ENCODE data around the gene ARMC7. TPM values are rescaled to one million over a fixed set of nuclear protein-coding genes. Genes with fewer than 3 reads are reported as not detected.
A peak's percentile ranks its signal among the peaks of the same experiment; 100 is the strongest.
"Not testable (repeated sequence)": the region's sequence is repeated elsewhere in the genome, so short reads cannot be mapped to it uniquely, and the experiment has no call there.

Gene ARMC7
- total RNA-seq, 1 experiment from 2014 or later: 5.4 TPM

GRCh38 chr17:75133607-75134347, 24.0 kb downstream of the ARMC7 start:
- in situ Hi-C loops (cut with HindIII; ENCODE audit: low pct_unique_long_range_greater_than_20kb, low sequenced_read_pairs); DNase-seq (ENCODE audit: low read depth, low spot score): not testable (repeated sequence)

GRCh38 chr17:75135452-75135851, 25.7 kb downstream of the ARMC7 start:
- DNase-seq (ENCODE audit: low read depth, low spot score): no peak
- in situ Hi-C loops (cut with HindIII; ENCODE audit: low pct_unique_long_range_greater_than_20kb, low sequenced_read_pairs): no loop called here

- in situ Hi-C loops (cut with HindIII; ENCODE audit: low pct_unique_long_range_greater_than_20kb, low sequenced_read_pairs): no loop called here
- no peak for DNase-seq (ENCODE audit: low read depth, low spot score)
These were observed 26.2 kb downstream of the ARMC7 start for GRCh38 chr17:75135946-75136345.

DNA sequence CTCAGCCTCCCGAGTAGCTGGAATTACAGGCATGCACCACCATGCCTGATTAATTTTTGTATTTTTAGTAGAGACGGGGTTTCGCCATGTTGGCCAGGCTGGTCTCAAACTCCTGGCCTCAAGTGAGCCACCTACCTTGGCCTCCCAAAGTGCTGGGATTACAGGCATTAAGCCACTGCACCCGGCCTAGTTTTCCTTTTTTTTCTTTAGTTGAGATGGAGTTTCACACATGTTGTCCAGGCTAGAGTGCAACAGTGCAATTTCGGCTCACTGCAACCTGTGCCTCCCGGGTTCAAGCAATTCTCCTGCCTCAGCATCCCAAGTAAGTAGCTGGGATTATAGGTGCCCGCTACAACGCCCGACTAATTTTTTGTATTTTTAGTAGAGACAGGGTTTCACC, 28.0 kb downstream of the ARMC7 start:
- in situ Hi-C loops (cut with HindIII; ENCODE audit: low pct_unique_long_range_greater_than_20kb, low sequenced_read_pairs): not testable (repeated sequence)

DNA sequence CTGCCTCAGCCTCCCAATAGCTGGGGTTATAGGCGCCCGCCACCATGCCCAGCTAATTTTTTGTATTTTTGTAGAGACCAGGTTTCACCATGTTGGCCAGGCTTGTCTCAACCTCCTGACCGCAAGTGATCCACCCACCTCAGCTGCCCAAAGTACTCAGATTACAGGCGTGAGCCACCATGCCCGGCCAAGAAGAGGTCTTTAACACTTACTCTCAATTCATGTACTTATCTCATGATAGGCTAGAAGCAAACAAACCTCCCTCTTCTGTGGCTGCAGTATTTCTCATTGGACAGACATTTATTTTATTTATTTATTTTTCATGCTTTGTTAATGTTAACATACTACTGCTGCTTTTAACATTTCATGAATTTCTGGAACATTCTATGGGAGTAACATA, 28.8 kb downstream of the ARMC7 start:
- in situ Hi-C loops (cut with HindIII; ENCODE audit: low pct_unique_long_range_greater_than_20kb, low sequenced_read_pairs): no loop called here
- no peak for DNase-seq (ENCODE audit: low read depth, low spot score)

More for the DNA sequence above, 28.0 kb downstream of the ARMC7 start:
- not testable (repeated sequence) for DNase-seq (ENCODE audit: low read depth, low spot score)

- DNase-seq (ENCODE audit: low read depth, low spot score): no peak
- in situ Hi-C loops (cut with HindIII; ENCODE audit: low pct_unique_long_range_greater_than_20kb, low sequenced_read_pairs): no loop called here
These were observed 32.6 kb downstream of the ARMC7 start for GRCh38 chr17:75142236-75142971.

DNA sequence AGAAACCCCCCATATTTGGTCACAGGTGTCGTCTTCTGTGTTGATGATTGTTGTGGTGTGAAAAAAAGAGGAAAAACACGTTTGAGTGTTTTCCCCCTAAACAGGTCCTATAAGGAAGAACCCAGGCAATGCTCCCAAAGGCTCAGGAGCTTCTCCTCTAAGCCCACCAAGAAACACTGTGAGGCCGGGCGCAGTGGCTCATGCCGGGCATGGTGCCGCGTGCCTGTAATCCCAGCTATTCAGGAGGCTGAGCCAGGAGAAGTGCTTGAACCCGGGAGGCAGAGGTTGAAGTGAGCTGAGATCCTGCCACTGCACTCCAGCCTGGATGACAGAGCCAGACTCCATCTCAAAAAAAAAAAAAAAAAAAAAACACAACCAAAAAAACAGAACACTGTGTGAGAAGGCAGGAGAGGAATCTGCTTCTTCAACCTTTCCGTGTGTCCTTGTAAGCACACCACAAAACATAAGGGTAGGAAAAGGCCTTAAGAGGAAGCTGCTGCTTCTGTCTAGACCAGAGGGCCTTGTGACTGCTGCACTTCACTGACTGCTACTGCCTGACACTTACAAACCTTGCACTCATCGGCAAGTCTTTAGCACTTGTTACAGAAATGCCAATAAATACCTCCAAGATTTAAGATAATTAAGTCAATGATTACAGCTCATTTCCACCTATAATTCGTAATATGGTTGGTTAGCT, 35.2 kb downstream of the ARMC7 start:
- no peak for DNase-seq (ENCODE audit: low read depth, low spot score)
- in situ Hi-C loops (cut with HindIII; ENCODE audit: low pct_unique_long_range_greater_than_20kb, low sequenced_read_pairs): no loop called here

GRCh38 chr17:75146592-75146991, 36.8 kb downstream of the ARMC7 start:
- DNase-seq (ENCODE audit: low read depth, low spot score): no peak
- in situ Hi-C loops (cut with HindIII; ENCODE audit: low pct_unique_long_range_greater_than_20kb, low sequenced_read_pairs): no loop called here

DNA sequence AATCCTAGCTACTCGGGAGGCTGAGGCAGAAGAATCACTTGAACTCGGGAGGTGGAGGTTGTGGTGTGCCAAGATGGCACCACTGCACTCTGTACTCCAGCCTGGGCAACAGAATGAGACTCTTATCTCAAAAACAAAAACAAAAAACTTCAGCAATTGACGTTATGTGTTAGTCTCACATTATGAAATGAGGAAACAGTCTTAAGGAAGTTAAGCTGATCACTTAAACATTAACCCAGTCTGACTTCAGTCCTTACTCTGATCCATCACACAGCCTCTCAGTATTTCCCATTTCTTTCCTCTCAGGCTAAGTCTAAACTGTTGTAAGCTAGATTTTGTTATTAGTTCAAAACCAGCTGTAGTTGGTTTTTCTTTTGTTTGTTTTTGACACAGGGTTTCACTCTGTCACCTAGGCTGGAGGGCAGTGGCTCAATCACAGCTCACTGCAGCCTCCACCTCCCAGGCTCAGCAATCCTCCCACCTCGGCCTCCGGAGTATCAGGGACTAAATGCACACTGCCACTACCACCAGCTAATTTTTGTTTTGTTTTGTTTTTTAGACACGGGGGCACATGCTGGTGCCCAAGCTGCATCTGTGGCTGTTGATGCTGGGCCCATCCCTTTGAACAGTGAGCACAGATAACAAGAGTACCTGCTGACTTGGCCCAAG, 38.2 kb downstream of the ARMC7 start:
- DNase-seq (ENCODE audit: low read depth, low spot score): no peak
- in situ Hi-C loops (cut with HindIII; ENCODE audit: low pct_unique_long_range_greater_than_20kb, low sequenced_read_pairs): no loop called here

GRCh38 chr17:75151930-75152329, 42.2 kb downstream of the ARMC7 start:
- in situ Hi-C loops (cut with HindIII; ENCODE audit: low pct_unique_long_range_greater_than_20kb, low sequenced_read_pairs): no loop called here
- no peak for DNase-seq (ENCODE audit: low read depth, low spot score)

DNA sequence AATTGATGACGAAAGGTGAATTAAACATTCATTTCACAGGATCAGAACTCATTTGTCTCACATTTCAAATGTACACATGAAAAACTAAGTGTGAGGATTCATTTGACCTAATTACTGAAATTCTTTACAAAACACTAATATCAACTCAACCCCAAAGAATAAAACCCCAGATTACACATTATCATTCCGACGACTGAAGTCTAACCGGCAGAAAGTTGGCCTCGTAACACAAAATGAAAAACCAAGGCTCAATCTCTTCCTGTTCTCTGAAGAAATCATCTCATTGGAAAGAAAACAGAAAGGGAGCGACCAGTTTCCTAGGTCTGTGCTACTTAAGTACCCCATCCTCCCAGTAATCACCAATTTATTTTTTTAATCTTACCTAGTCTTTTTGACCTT, 42.8 kb downstream of the ARMC7 start:
- in situ Hi-C loops (cut with HindIII; ENCODE audit: low pct_unique_long_range_greater_than_20kb, low sequenced_read_pairs): no loop called here
- no peak for DNase-seq (ENCODE audit: low read depth, low spot score)

GRCh38 chr17:75152922-75153779, 43.4 kb downstream of the ARMC7 start:
- in situ Hi-C loops (cut with HindIII; ENCODE audit: low pct_unique_long_range_greater_than_20kb, low sequenced_read_pairs): no loop called here
- peak; percentile 45 for DNase-seq (ENCODE audit: low read depth, low spot score)

- peak; percentile 28 for DNase-seq (ENCODE audit: low read depth, low spot score)
- in situ Hi-C loops (cut with HindIII; ENCODE audit: low pct_unique_long_range_greater_than_20kb, low sequenced_read_pairs): no loop called here
These were observed 44.0 kb downstream of the ARMC7 start for GRCh38 chr17:75153780-75154194.

DNA sequence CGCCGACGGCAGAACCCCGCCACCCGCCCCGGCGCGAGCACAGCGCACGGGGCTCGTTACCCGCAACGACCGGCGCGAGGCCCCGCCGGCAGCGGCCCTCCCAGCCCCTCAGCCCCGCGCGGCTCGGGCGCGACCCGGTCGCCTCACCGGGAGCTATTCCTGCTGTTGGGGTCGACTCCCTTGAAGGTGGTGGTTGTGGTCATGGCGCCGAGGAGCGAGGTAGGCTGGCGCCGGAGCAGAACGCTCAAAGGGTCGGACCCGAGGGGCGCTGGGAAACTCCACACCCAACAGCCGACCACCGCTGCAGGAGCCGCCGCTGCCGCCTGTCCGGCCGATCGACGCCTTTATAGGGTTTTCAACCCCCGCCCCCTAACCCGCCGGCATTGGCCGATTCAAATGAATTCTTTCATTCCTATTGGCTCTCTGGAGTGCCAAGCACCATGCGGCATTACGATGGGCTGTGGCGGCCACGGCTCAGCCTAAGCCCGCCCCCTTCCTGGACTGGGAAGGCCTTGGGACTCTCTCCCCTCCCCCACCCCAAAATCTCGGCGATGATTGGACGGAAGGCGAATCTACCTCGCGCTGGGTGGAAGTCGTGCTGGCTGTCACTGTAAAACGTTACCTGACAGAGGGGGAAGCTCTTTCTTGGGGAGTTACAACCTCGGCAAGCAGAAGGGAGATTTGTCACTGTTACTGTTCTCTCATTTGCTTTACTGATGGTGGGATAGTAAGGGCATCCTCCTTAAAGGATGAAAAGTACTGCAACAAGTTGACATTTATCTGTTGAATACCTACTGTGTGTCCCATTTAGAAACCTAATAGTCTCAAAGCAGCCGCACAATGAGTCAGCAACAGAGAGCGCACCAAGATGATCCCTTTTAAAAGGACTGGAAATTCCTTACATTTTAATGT, 44.7 kb downstream of the ARMC7 start, which contains the start of gene JPT1:
TSS of gene JPT1 (minus strand) at position 318 of the 912 bp plus-strand sequence. CDS start at position 203, 115 bp downstream.
- in situ Hi-C loops (cut with HindIII; ENCODE audit: low pct_unique_long_range_greater_than_20kb, low sequenced_read_pairs): no loop called here
- peak; percentile 100 for DNase-seq (ENCODE audit: low read depth, low spot score)

GRCh38 chr17:75155191-75155601, 45.4 kb downstream of the ARMC7 start:
- in situ Hi-C loops (cut with HindIII; ENCODE audit: low pct_unique_long_range_greater_than_20kb, low sequenced_read_pairs): no loop called here
- no peak for DNase-seq (ENCODE audit: low read depth, low spot score)

- in situ Hi-C loops (cut with HindIII; ENCODE audit: low pct_unique_long_range_greater_than_20kb, low sequenced_read_pairs); DNase-seq (ENCODE audit: low read depth, low spot score): not testable (repeated sequence)
These were observed 48.7 kb downstream of the ARMC7 start for GRCh38 chr17:75158480-75158879.

Data from SK-MEL-5 (cell line).